Esophagus muscularis mucosa (tissue), 3 donors: ENCODE data around the gene LRRC71.

Source experiments
- POLR2A ChIP-seq: fragments of 450-650 bp; IDR thresholded peaks from one replicate; pipeline ENCODE4 v1.6.1; 2017; ENCODE audit warnings: antibody characterized with exemption, moderate library complexity, mild to moderate bottlenecking, low read depth
- POLR2AphosphoS5 ChIP-seq, 2 donors: sonication (generic); formaldehyde crosslinking; IDR thresholded peaks; one replicate each; pipeline ENCODE4 v1.6.1; 2017; ENCODE audit warnings: antibody characterized with exemption in 2 of 2
- TF ChIP-seq, protein P1 (sequence below), 3 experiments: fragments of 200-600 bp in 2 of 3; fragments of 450-650 bp in 1 of 3; sonication (generic) in 2 of 3; IDR thresholded peaks; one replicate each; pipeline ENCODE4 v1.5.1; 2017 to 2019; ENCODE audit warnings: antibody characterized with exemption in 3 of 3, mild to moderate bottlenecking in 2 of 3, moderate library complexity in 1 of 3

DNA sequence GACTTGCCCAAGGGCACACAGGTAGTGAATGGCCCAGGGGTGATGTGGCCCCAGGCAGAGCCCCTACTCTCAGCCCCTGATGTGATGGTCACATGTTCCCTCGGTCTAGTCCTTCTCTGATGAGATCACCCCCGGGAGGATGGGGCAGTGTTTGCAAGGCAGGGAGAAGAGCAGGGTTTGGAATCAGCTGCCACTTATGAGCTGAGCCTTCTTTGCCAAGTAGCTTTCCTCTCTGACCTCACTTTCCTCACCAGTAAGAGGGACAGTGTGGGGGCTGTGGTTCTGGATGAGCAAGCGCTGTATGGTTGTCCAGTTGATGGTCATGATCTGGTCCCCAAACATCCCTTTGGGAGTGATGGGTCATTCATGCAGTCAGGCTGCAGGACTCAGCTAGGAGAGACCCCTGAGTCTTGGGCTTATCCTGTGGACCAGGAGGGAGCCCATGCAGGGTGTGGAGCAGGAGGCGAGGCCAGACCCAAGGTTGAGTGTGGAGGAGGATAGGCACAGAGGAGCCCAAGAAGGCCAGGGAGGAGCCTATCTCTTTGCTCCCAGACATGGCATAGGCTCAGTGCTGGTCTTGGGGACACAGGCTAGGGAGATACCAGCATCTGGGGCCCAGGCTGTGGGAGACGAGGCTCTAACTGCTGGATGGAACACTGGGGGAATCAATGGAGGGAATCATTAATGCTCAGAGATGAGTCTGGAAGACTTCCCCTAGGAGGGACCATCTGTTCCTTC, 42.8 kb upstream of the LRRC71 start:
- TF ChIP-seq, protein P1, sequence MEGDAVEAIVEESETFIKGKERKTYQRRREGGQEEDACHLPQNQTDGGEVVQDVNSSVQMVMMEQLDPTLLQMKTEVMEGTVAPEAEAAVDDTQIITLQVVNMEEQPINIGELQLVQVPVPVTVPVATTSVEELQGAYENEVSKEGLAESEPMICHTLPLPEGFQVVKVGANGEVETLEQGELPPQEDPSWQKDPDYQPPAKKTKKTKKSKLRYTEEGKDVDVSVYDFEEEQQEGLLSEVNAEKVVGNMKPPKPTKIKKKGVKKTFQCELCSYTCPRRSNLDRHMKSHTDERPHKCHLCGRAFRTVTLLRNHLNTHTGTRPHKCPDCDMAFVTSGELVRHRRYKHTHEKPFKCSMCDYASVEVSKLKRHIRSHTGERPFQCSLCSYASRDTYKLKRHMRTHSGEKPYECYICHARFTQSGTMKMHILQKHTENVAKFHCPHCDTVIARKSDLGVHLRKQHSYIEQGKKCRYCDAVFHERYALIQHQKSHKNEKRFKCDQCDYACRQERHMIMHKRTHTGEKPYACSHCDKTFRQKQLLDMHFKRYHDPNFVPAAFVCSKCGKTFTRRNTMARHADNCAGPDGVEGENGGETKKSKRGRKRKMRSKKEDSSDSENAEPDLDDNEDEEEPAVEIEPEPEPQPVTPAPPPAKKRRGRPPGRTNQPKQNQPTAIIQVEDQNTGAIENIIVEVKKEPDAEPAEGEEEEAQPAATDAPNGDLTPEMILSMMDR (IDR thresholded peaks at IDR 0.05) = no peak
- TF ChIP-seq POLR2A = no peak
- TF ChIP-seq POLR2AphosphoS5 (IDR thresholded peaks at IDR 0.05) = no peak
